ENCODE measurements around the gene EXOC3L1. TPM values are rescaled to one million over a fixed set of nuclear protein-coding genes. Genes with fewer than 3 reads are reported as not detected.

Gene EXOC3L1
- total RNA-seq, 1 donor from 2014 or later, result 3.9 TPM

DNA sequence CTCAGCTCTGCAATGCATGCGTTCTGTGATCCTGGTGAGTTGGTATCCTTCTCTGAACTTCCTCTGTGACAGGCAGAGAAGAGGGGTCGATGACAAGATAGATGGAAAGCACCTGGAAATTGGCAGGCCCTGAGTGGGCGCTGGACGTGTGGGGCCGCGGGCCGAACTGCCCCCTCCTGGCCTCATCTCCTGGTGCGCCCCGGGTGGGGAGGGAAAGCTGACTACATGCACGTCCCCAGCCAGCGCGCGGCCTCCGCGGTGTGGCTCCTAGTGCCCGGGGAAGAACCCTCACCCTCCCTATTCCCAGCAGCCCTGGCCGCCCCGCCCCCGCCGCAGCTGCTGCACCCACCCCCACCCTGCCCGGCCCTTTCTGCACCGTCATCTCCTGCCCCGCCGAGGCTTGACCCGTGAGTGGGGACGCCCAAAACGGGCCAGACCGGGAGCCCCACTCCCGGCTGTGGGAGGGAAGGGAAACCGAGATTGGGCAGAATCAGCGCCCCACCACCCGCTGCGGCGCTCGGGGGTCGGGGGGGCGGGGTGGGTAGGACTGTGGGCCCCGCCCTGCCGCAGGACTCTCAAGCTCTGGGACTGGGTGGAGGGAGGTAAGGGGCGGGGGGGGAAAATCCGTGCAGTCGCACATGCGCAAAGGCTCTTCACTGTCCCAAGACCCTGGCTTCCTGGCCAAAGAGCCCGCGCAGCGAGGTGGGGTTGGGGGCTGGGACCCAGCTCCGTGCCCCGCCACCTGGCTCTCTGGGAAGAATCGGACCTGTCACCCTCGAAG lies 19.6 kb downstream of the EXOC3L1 start, which contains the start of gene NOL3:
TSS of gene NOL3 (plus strand) at position 371 of the 781 bp plus-strand sequence.
- intact Hi-C loops (cut with micrococcal nuclease), result no loop called here
- peak; percentile 90 for DNase-seq
- H3K27me3 ChIP-seq (ENCODE audit: low read depth), result peaks cover 11% of the 10 kb centered on the region
- H3K4me1 ChIP-seq, result peaks cover 60% of the 10 kb centered on the region
- TF ChIP-seq CTCF (IDR thresholded peaks at IDR 0.05; ENCODE audit: borderline replicate concordance), result no peak
- peak within 1 kb of the TSS; percentile 70 for H3K4me3 ChIP-seq
- H3K36me3 ChIP-seq, result peaks cover 7% of the 10 kb centered on the region
- H3K27ac ChIP-seq (replicated peaks), result peak within 1 kb of the TSS; percentile 96
- no peaks in the 10 kb centered on the region for H3K9me3 ChIP-seq (replicated peaks)

- intact Hi-C loops (cut with micrococcal nuclease), result no loop called here
- Histone ChIP-seq H3K4me1 (peaks cover 60% of the 10 kb centered on the region), H3K9me3 (replicated peaks) (no peaks in the 10 kb centered on the region), H3K4me3 (peak overlapping the region; percentile 70), H3K27me3 (ENCODE audit: low read depth) (peaks cover 18% of the 10 kb centered on the region), H3K27ac (replicated peaks) (peak overlapping the region; percentile 96), H3K36me3 (peaks cover under 1% of the 10 kb centered on the region)
- no peak for DNase-seq
- TF ChIP-seq CTCF (IDR thresholded peaks at IDR 0.05; ENCODE audit: borderline replicate concordance), result peak; percentile 65
These were observed 20.2 kb downstream of the EXOC3L1 start for GRCh38 chr16:67169642-67170167.

DNA sequence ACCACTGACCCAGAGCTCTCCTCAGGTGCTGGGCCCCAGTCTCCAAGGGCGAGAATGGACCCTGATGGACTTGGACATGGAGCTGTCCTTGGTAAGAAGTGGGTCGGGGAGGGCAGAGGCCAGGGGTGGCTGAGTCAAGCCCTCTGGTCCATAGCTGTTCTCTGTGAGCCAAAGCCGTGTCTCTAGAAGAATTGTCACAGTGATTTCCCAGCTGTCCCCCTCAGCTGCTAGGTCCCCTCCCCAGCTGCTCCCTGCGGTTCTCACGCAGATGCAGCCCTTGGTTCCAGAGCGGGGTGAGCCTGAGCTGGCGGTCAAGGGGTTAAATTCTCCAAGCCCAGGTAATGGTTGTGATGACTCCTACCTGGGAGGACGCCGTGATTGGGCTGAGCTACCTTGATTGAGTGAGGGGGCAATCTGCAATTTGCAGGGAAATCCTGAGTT lies 20.9 kb downstream of the EXOC3L1 start:
- no peak for TF ChIP-seq CTCF (IDR thresholded peaks at IDR 0.05; ENCODE audit: borderline replicate concordance)
- intact Hi-C loops (cut with micrococcal nuclease), result no loop called here
- Histone ChIP-seq H3K27me3 (ENCODE audit: low read depth) (peaks cover 23% of the 10 kb centered on the region), H3K36me3 (no peaks in the 10 kb centered on the region), H3K4me3 (peak overlapping the region; percentile 70), H3K27ac (replicated peaks) (peak overlapping the region; percentile 96), H3K4me1 (peaks cover 60% of the 10 kb centered on the region), H3K9me3 (replicated peaks) (no peaks in the 10 kb centered on the region)
- DNase-seq, result no peak

GRCh38 chr16:67167588-67167987 lies 22.3 kb downstream of the EXOC3L1 start:
- H3K27me3 ChIP-seq (ENCODE audit: low read depth), result peaks cover 37% of the 10 kb centered on the region
- no peak overlapping the region for H3K27ac ChIP-seq (replicated peaks)
- H3K36me3 ChIP-seq, result no peaks in the 10 kb centered on the region
- no peak overlapping the region for H3K4me3 ChIP-seq
- no peak for DNase-seq
- peaks cover 60% of the 10 kb centered on the region for H3K4me1 ChIP-seq
- no peaks in the 10 kb centered on the region for H3K9me3 ChIP-seq (replicated peaks)
- no peak for TF ChIP-seq CTCF (IDR thresholded peaks at IDR 0.05; ENCODE audit: borderline replicate concordance)
- intact Hi-C loops (cut with micrococcal nuclease), result no loop called here

DNA sequence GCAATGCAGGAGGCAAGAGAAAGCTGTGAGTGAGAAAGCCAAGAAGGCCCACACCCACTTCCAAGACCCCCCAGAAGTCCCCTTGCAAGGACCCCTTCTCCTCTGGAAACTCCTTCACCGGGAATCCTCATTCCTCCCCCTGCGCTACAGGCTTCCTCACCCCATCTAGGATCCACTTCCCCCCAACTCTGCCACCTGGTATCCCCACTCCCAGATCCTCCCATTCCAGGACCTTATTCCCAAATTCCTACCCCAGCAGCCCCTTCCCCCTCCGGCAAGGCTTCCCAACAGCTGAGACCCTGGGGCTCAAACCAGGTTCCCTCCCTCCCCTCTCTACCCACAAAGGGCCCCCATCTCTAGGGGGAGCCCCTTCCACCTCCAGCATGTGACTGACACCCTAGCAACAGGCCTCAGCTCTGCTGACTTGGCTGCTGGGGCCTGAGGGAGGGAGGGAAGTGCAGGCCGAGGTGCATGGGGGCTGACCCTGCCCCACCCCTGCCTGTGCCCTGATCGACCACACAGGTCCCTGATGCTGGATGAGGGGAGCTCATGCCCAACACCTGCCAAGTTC lies 23.3 kb downstream of the EXOC3L1 start:
- TF ChIP-seq CTCF (IDR thresholded peaks at IDR 0.05; ENCODE audit: borderline replicate concordance), result no peak
- Histone ChIP-seq H3K4me3 (no peak overlapping the region), H3K27me3 (ENCODE audit: low read depth) (peaks cover 45% of the 10 kb centered on the region), H3K9me3 (replicated peaks) (no peaks in the 10 kb centered on the region), H3K36me3 (no peaks in the 10 kb centered on the region), H3K27ac (replicated peaks) (no peak overlapping the region), H3K4me1 (peaks cover 69% of the 10 kb centered on the region)
- DNase-seq, result no peak
- intact Hi-C loops (cut with micrococcal nuclease), result no loop called here

All from left ventricle myocardium inferior (tissue), 1 donor.